Diencephalon (tissue), 1 donor: ENCODE results near the gene ATP6V1G2. TPM values are rescaled to one million over a fixed set of nuclear protein-coding genes. Genes with fewer than 3 reads are reported as not detected.

Source experiments
- small RNA-seq: library from RNA; depleted of rRNA; stranded (forward); fragments of <200 nt; gene quantifications from one replicate; pipeline ENCODE3, GENCODE V24; 2014
- total RNA-seq: library from RNA; depleted of rRNA; stranded (reverse); fragments of >200 nt; gene quantifications from one replicate; pipeline ENCODE4 v1.2.3, GENCODE V29; 2014

ATP6V1G2 gene
- 69.4 TPM for total RNA-seq

GRCh38 chr6:31546339-31546957 lies at the start of gene ATP6V1G2:
ATP6V1G2 (minus strand) TSS chr6:31546608; CDS start chr6:31546559, 49 bp downstream.

GRCh38 chr6:31586008-31586407 lies 39.6 kb upstream of the ATP6V1G2 start, which contains the start of gene LST1:
LST1 (plus strand) TSS chr6:31586277; CDS start chr6:31587300, 1,023 bp downstream.

GRCh38 chr6:31582230-31582643 lies 35.8 kb upstream of the ATP6V1G2 start, which contains the start of gene LTB:
LTB (minus strand) TSS chr6:31582424; CDS start chr6:31582417, 7 bp downstream.

GRCh38 chr6:31575335-31575901 lies 29.0 kb upstream of the ATP6V1G2 start, which contains the start of gene TNF:
TNF (plus strand) TSS chr6:31575565; CDS start chr6:31575742, 177 bp downstream.

GRCh38 chr6:31572041-31572911 lies 25.9 kb upstream of the ATP6V1G2 start, which contains the start of gene LTA:
LTA (plus strand) TSS chr6:31572289; CDS start chr6:31572743, 454 bp downstream.

GRCh38 chr6:31546958-31547726 lies 734 bp upstream of the ATP6V1G2 start, which contains the start of gene NFKBIL1:
NFKBIL1 (plus strand) TSS chr6:31547608; CDS start chr6:31547695, 87 bp downstream.

GRCh38 chr6:31541658-31542521 lies 4.5 kb downstream of the ATP6V1G2 start, which contains the start of gene DDX39B:
DDX39B (minus strand) TSS chr6:31542003; CDS start chr6:31540532, 1,471 bp downstream.

GRCh38 chr6:31528821-31529328 lies 17.5 kb downstream of the ATP6V1G2 start, which contains the start of gene MCCD1:
MCCD1 (plus strand) TSS chr6:31528962; CDS start chr6:31529015, 53 bp downstream.

GRCh38 chr6:31497531-31498476 lies 48.6 kb downstream of the ATP6V1G2 start, which contains the start of gene MICB:
MICB (plus strand) TSS chr6:31498145; CDS start chr6:31498194, 49 bp downstream.

Small RNA genes lying within 50 kb of the gene (small RNA-seq; reads per million reads assigned to genes)
- not detected for gene AL663061.1
- not detected for gene RF00019
- 274 reads per million, percentile 98 among the genes with 10 or more reads in this experiment for gene SNORD117
- gene SNORD84: not detected

Other genes starting within 250 kb of the ATP6V1G2 start
- 56.7 TPM for gene HLA-B, start 189.4 kb downstream of the ATP6V1G2 start, total RNA-seq
- gene MICA, start 143.0 kb downstream of the ATP6V1G2 start, total RNA-seq: 2.3 TPM
- 0.69 TPM for gene MICB, start 48.5 kb downstream of the ATP6V1G2 start, total RNA-seq
- not detected for gene MCCD1, start 17.6 kb downstream of the ATP6V1G2 start, total RNA-seq
- 303 TPM for gene DDX39B, start 4.6 kb downstream of the ATP6V1G2 start, total RNA-seq
- 16.1 TPM for gene NFKBIL1, start 1.0 kb upstream of the ATP6V1G2 start, total RNA-seq
- gene LTA, start 25.7 kb upstream of the ATP6V1G2 start, total RNA-seq: not detected
- 0.23 TPM for gene TNF, start 29.0 kb upstream of the ATP6V1G2 start, total RNA-seq
- 0.46 TPM for gene LTB, start 35.8 kb upstream of the ATP6V1G2 start, total RNA-seq
- 6.0 TPM for gene LST1, start 39.7 kb upstream of the ATP6V1G2 start, total RNA-seq
- not detected for gene NCR3, start 46.4 kb upstream of the ATP6V1G2 start, total RNA-seq
- 22.6 TPM for gene AIF1, start 68.6 kb upstream of the ATP6V1G2 start, total RNA-seq
- gene PRRC2A, start 74.1 kb upstream of the ATP6V1G2 start, total RNA-seq: 48.0 TPM
- 174 TPM for gene BAG6, start 106.1 kb upstream of the ATP6V1G2 start, total RNA-seq
- gene APOM, start 109.3 kb upstream of the ATP6V1G2 start, total RNA-seq: 0.69 TPM
- gene C6orf47, start 114.2 kb upstream of the ATP6V1G2 start, total RNA-seq: 15.9 TPM
- 12.0 TPM for gene GPANK1, start 118.4 kb upstream of the ATP6V1G2 start, total RNA-seq
- 70.1 TPM for gene CSNK2B, start 119.5 kb upstream of the ATP6V1G2 start, total RNA-seq
- gene LY6G5B, start 123.4 kb upstream of the ATP6V1G2 start, total RNA-seq: 3.7 TPM
- gene LY6G5C, start 134.5 kb upstream of the ATP6V1G2 start, total RNA-seq: 2.5 TPM
- 47.5 TPM for gene ABHD16A, start 156.7 kb upstream of the ATP6V1G2 start, total RNA-seq
- not detected for gene LY6G6F, start 160.3 kb upstream of the ATP6V1G2 start, total RNA-seq
- gene LY6G6D, start 168.7 kb upstream of the ATP6V1G2 start, total RNA-seq: not detected
- not detected for gene LY6G6C, start 175.1 kb upstream of the ATP6V1G2 start, total RNA-seq
- gene MPIG6B, start 176.8 kb upstream of the ATP6V1G2 start, total RNA-seq: not detected
- gene DDAH2, start 182.7 kb upstream of the ATP6V1G2 start, total RNA-seq: 86.3 TPM
- 44.1 TPM for gene CLIC1, start 189.9 kb upstream of the ATP6V1G2 start, total RNA-seq
- 8.8 TPM for gene MSH5, start 193.4 kb upstream of the ATP6V1G2 start, total RNA-seq
- 2.1 TPM for gene SAPCD1, start 216.0 kb upstream of the ATP6V1G2 start, total RNA-seq
- 0.69 TPM for gene VWA7, start 230.7 kb upstream of the ATP6V1G2 start, total RNA-seq
- 36.0 TPM for gene VARS1, start 249.1 kb upstream of the ATP6V1G2 start, total RNA-seq